Esophagus squamous epithelium (tissue), 4 donors: ENCODE results near the gene ZFAND3.

ENCODE experiments used
- POLR2A ChIP-seq, 4 donors: fragments of 450-650 bp; IDR thresholded peaks; one replicate each; pipeline ENCODE4 v1.6.1; 2017; ENCODE audit warnings: antibody characterized with exemption in 4 of 4, mild to moderate bottlenecking in 4 of 4, moderate library complexity in 3 of 4
- TF ChIP-seq, protein P1 (sequence below), 6 experiments: fragments of 450-650 bp in 4 of 6; fragments of 200-600 bp in 2 of 6; sonication (generic) in 2 of 6; IDR thresholded peaks; one replicate each; pipeline ENCODE4 v1.5.1; 2016 to 2019; ENCODE audit warnings: antibody characterized with exemption in 6 of 6, mild to moderate bottlenecking in 4 of 6, moderate library complexity in 4 of 6

DNA sequence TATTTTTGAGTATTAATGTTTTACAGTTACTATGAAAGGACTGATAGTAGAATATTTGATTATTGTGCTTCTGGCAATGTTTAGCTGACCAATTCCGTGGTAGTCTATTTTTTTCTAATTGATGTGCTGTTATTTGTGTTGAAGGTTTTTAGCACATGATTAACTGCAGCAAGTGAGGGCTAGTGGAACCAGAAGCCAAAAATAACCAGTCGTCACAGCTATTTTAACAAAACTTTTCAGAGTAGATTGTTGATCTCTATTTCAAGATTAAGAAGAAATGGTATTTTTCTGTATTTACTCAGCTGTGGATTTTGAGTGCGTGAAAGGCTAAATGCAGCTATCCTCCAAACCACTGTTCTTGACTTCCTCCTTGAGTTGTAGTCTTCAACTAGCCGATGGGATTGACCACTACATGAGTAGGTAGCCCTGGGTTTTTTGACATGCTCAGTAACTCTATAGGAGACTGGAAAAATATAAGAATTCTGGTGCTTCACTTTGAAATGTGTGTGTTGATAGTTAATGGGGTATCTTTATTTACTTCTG is 258.0 kb downstream of the ZFAND3 start:
- no peak for TF ChIP-seq POLR2A (IDR thresholded peaks at IDR 0.05)
- TF ChIP-seq, protein P1, sequence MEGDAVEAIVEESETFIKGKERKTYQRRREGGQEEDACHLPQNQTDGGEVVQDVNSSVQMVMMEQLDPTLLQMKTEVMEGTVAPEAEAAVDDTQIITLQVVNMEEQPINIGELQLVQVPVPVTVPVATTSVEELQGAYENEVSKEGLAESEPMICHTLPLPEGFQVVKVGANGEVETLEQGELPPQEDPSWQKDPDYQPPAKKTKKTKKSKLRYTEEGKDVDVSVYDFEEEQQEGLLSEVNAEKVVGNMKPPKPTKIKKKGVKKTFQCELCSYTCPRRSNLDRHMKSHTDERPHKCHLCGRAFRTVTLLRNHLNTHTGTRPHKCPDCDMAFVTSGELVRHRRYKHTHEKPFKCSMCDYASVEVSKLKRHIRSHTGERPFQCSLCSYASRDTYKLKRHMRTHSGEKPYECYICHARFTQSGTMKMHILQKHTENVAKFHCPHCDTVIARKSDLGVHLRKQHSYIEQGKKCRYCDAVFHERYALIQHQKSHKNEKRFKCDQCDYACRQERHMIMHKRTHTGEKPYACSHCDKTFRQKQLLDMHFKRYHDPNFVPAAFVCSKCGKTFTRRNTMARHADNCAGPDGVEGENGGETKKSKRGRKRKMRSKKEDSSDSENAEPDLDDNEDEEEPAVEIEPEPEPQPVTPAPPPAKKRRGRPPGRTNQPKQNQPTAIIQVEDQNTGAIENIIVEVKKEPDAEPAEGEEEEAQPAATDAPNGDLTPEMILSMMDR (IDR thresholded peaks at IDR 0.05) = no peak
